GM21526 (cell line): ENCODE data around the gene MAP2K6.

ENCODE experiments used
- ATAC-seq: cut with Tn5 transposase; IDR thresholded peaks from one replicate; pipeline ENCODE4 v1.9.1; 2021; ENCODE audit warnings: moderate library complexity; ENCODE audit not compliant: unreplicated experiment, low FRiP score

The MAP2K6 gene

GRCh38 chr17:69597898-69598692 lies 183.6 kb downstream of the MAP2K6 start:
- ATAC-seq, result no peak

- no peak for ATAC-seq
These were observed 188.5 kb downstream of the MAP2K6 start for GRCh38 chr17:69602972-69603371.
